ENCODE data around the gene RNF151.
"Not testable (repeated sequence)": the region's sequence is repeated elsewhere in the genome, so short reads cannot be mapped to it uniquely, and the experiment has no call there.

The RNF151 gene

GRCh38 chr16:1936945-1937479 is 29.6 kb upstream of the RNF151 start:
- Histone ChIP-seq H3K4me3 (replicated peaks; ENCODE audit: low read depth, low read length) (no peak overlapping the region), H3K27me3 (replicated peaks; ENCODE audit: control insufficient read depth, insufficient read depth, low read length) (no peaks in the 10 kb centered on the region), H3K36me3 (ENCODE audit: control insufficient read depth, insufficient read depth, low read length) (peaks cover 19% of the 10 kb centered on the region)
- TF ChIP-seq CTCF (IDR thresholded peaks at IDR 0.05; ENCODE audit: insufficient read depth, low read length, poor library complexity, severe bottlenecking), result no peak
- DNase-seq (ENCODE audit: extremely low read depth, insufficient read length), result no peak

- no peak for TF ChIP-seq CTCF (IDR thresholded peaks at IDR 0.05; ENCODE audit: insufficient read depth, low read length, poor library complexity, severe bottlenecking)
- H3K27me3 ChIP-seq (replicated peaks; ENCODE audit: control insufficient read depth, insufficient read depth, low read length), result no peaks in the 10 kb centered on the region
- no peak overlapping the region for H3K4me3 ChIP-seq (replicated peaks; ENCODE audit: low read depth, low read length)
- peaks cover 19% of the 10 kb centered on the region for H3K36me3 ChIP-seq (ENCODE audit: control insufficient read depth, insufficient read depth, low read length)
- DNase-seq (ENCODE audit: extremely low read depth, insufficient read length), result no peak
These were observed 28.3 kb upstream of the RNF151 start for GRCh38 chr16:1938316-1938715.

- H3K4me3 ChIP-seq (replicated peaks; ENCODE audit: low read depth, low read length), result no peak overlapping the region
- H3K36me3 ChIP-seq (ENCODE audit: control insufficient read depth, insufficient read depth, low read length), result peaks cover 19% of the 10 kb centered on the region
- TF ChIP-seq CTCF (IDR thresholded peaks at IDR 0.05; ENCODE audit: insufficient read depth, low read length, poor library complexity, severe bottlenecking), result no peak
- no peak for DNase-seq (ENCODE audit: extremely low read depth, insufficient read length)
- no peaks in the 10 kb centered on the region for H3K27me3 ChIP-seq (replicated peaks; ENCODE audit: control insufficient read depth, insufficient read depth, low read length)
These were observed 27.7 kb upstream of the RNF151 start for GRCh38 chr16:1938910-1939309.

- not testable (repeated sequence) for DNase-seq (ENCODE audit: extremely low read depth, insufficient read length); H3K27me3 ChIP-seq (replicated peaks; ENCODE audit: control insufficient read depth, insufficient read depth, low read length); H3K4me3 ChIP-seq (replicated peaks; ENCODE audit: low read depth, low read length)
- peaks cover 19% of the 10 kb centered on the region for H3K36me3 ChIP-seq (ENCODE audit: control insufficient read depth, insufficient read depth, low read length)
These were observed 26.8 kb upstream of the RNF151 start for GRCh38 chr16:1939833-1940232.

- no peaks in the 10 kb centered on the region for H3K27me3 ChIP-seq (replicated peaks; ENCODE audit: control insufficient read depth, insufficient read depth, low read length)
- DNase-seq (ENCODE audit: extremely low read depth, insufficient read length), result no peak
- H3K4me3 ChIP-seq (replicated peaks; ENCODE audit: low read depth, low read length), result no peak overlapping the region
- H3K36me3 ChIP-seq (ENCODE audit: control insufficient read depth, insufficient read depth, low read length), result peaks cover 19% of the 10 kb centered on the region
- no peak for TF ChIP-seq CTCF (IDR thresholded peaks at IDR 0.05; ENCODE audit: insufficient read depth, low read length, poor library complexity, severe bottlenecking)
These were observed 26.1 kb upstream of the RNF151 start for GRCh38 chr16:1940273-1941161.
